Adrenal gland (tissue), 5 donors: ENCODE measurements around the gene CDKL2.

Experiments used
- POLR2A ChIP-seq, 2 donors: fragments of 450-650 bp; IDR thresholded peaks; one replicate each; pipeline ENCODE4 v1.6.1; 2017; ENCODE audit warnings: antibody characterized with exemption in 2 of 2, mild to moderate bottlenecking in 2 of 2, moderate library complexity in 1 of 2
- TF ChIP-seq, protein P1 (sequence below), 6 experiments: fragments of 450-650 bp in 4 of 6; fragments of 200-600 bp in 2 of 6; sonication (generic) in 1 of 6; IDR thresholded peaks; 1 replicate in 5 of 6; 2 replicates in 1 of 6; pipeline versions ENCODE4 v1.5.1 to v1.8.0; 2016 to 2021; ENCODE audit warnings: antibody characterized with exemption in 6 of 6, mild to moderate bottlenecking in 2 of 6, moderate library complexity in 1 of 6
- donor health status: DM: no; HTN: no; CAD: no.

DNA sequence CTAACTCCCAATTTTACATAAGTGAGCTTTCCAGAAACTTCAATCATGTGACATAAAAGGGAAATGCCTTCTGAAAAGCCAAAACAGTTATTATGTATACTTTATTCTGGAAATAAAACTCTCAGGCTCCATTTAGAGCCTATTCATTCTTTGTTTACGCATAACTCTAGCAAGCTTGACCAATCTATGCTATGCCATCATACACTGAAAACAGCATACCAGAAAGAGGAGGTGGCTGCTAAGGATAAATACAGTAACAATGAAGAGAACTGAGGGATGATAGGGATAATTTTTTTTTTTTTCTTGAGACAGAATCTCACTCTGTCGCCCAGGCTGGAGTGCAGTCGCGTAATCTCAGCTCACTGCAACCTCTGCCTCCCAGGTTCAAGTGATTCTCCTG, 24.4 kb downstream of the CDKL2 start:
- TF ChIP-seq POLR2A (IDR thresholded peaks at IDR 0.05), result no peak
- TF ChIP-seq, protein P1, sequence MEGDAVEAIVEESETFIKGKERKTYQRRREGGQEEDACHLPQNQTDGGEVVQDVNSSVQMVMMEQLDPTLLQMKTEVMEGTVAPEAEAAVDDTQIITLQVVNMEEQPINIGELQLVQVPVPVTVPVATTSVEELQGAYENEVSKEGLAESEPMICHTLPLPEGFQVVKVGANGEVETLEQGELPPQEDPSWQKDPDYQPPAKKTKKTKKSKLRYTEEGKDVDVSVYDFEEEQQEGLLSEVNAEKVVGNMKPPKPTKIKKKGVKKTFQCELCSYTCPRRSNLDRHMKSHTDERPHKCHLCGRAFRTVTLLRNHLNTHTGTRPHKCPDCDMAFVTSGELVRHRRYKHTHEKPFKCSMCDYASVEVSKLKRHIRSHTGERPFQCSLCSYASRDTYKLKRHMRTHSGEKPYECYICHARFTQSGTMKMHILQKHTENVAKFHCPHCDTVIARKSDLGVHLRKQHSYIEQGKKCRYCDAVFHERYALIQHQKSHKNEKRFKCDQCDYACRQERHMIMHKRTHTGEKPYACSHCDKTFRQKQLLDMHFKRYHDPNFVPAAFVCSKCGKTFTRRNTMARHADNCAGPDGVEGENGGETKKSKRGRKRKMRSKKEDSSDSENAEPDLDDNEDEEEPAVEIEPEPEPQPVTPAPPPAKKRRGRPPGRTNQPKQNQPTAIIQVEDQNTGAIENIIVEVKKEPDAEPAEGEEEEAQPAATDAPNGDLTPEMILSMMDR (IDR thresholded peaks at IDR 0.05), result no peak
